SIG-M5 treated with dmso at 0.1 percent for 504 hours (cell line): ENCODE measurements around the gene RAD51B.

ENCODE experiments used
- DNase-seq: peaks from one replicate; lab custom pipeline; 2025; ENCODE audit not compliant: unreplicated experiment; lab: John Stamatoyannopoulos, UW

RAD51B gene

GRCh38 chr14:68598621-68599447 lies 779.3 kb downstream of the RAD51B start:
- peak; percentile 47 for DNase-seq

GRCh38 chr14:68599896-68600610 lies 780.5 kb downstream of the RAD51B start:
- DNase-seq = no peak

GRCh38 chr14:68602507-68602906 lies 782.9 kb downstream of the RAD51B start:
- DNase-seq = no peak

GRCh38 chr14:68603533-68604360 lies 784.2 kb downstream of the RAD51B start:
- DNase-seq = no peak

- DNase-seq = no peak
Measured at GRCh38 chr14:68604361-68604730, 784.8 kb downstream of the RAD51B start.

- no peak for DNase-seq
Measured at GRCh38 chr14:68604822-68605221, 785.2 kb downstream of the RAD51B start.

- DNase-seq = no peak
Measured at GRCh38 chr14:68606176-68606575, 786.6 kb downstream of the RAD51B start.

GRCh38 chr14:68606644-68607043 lies 787.1 kb downstream of the RAD51B start:
- DNase-seq = no peak

GRCh38 chr14:68607081-68607866 lies 787.7 kb downstream of the RAD51B start:
- no peak for DNase-seq

GRCh38 chr14:68607867-68608573 lies 788.4 kb downstream of the RAD51B start:
- no peak for DNase-seq

GRCh38 chr14:68608574-68608962 lies 789.0 kb downstream of the RAD51B start:
- DNase-seq = no peak

- DNase-seq = no peak
Measured at GRCh38 chr14:68609012-68609411, 789.4 kb downstream of the RAD51B start.

GRCh38 chr14:68610251-68610793 lies 790.7 kb downstream of the RAD51B start:
- DNase-seq = no peak

- DNase-seq = no peak
Measured at GRCh38 chr14:68611599-68611998, 792.0 kb downstream of the RAD51B start.

GRCh38 chr14:68612049-68612448 lies 792.5 kb downstream of the RAD51B start:
- DNase-seq = no peak

GRCh38 chr14:68616221-68616902 lies 796.8 kb downstream of the RAD51B start:
- DNase-seq = no peak

- DNase-seq = no peak
Measured at GRCh38 chr14:68619790-68620574, 800.4 kb downstream of the RAD51B start.
